Lower leg skin (tissue), 3 donors: ENCODE data around the gene COQ4.

Experiments
- POLR2A ChIP-seq, 2 donors: fragments of 450-650 bp; IDR thresholded peaks; one replicate each; pipeline ENCODE4 v1.6.1; 2016 to 2017; ENCODE audit warnings: antibody characterized with exemption in 2 of 2, mild to moderate bottlenecking in 1 of 2, moderate library complexity in 1 of 2
- TF ChIP-seq, protein P1 (sequence below), 3 donors: fragments of 450-650 bp; IDR thresholded peaks; one replicate each; pipeline ENCODE4 v1.5.1; 2016; ENCODE audit warnings: antibody characterized with exemption in 3 of 3, mild to moderate bottlenecking in 3 of 3, moderate library complexity in 2 of 3

- TF ChIP-seq POLR2A (IDR thresholded peaks at IDR 0.05) = no peak
- TF ChIP-seq, protein P1, sequence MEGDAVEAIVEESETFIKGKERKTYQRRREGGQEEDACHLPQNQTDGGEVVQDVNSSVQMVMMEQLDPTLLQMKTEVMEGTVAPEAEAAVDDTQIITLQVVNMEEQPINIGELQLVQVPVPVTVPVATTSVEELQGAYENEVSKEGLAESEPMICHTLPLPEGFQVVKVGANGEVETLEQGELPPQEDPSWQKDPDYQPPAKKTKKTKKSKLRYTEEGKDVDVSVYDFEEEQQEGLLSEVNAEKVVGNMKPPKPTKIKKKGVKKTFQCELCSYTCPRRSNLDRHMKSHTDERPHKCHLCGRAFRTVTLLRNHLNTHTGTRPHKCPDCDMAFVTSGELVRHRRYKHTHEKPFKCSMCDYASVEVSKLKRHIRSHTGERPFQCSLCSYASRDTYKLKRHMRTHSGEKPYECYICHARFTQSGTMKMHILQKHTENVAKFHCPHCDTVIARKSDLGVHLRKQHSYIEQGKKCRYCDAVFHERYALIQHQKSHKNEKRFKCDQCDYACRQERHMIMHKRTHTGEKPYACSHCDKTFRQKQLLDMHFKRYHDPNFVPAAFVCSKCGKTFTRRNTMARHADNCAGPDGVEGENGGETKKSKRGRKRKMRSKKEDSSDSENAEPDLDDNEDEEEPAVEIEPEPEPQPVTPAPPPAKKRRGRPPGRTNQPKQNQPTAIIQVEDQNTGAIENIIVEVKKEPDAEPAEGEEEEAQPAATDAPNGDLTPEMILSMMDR (IDR thresholded peaks at IDR 0.05) = no peak
Observed at GRCh38 chr9:128374221-128374675, 51.6 kb downstream of the COQ4 start.
